ENCODE measurements around the gene TTC13.

DNA sequence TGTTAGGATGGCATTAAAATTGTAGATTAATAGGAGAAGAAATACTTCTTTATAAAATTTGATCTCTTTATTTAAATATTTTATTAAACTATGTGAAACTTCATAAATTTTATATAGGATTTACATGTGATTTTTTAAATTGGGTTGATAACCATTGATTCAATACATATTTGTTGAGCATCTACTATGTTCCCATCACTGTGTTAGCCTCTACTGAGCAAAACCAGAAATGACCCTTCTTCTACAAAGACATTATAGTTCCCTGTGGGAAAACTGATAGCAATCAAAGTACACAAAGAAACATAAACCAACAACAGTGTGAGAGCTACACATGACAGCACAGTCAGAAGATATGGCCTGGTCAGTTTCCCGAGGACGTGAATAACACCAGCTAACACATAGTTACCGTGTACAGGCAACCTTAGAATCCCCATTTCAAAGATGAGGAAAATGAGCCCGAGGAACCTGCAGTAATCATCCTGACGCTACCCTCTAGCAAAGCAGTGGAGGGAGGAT is 12.2 kb downstream of the TTC13 start:
- TF ChIP-seq POLR2AphosphoS5 (IDR thresholded peaks at IDR 0.05) (no peak), POLR2A (IDR thresholded peaks at IDR 0.05) (no peak), EP300 (IDR thresholded peaks at IDR 0.05) (no peak)
- TF ChIP-seq, protein P1, sequence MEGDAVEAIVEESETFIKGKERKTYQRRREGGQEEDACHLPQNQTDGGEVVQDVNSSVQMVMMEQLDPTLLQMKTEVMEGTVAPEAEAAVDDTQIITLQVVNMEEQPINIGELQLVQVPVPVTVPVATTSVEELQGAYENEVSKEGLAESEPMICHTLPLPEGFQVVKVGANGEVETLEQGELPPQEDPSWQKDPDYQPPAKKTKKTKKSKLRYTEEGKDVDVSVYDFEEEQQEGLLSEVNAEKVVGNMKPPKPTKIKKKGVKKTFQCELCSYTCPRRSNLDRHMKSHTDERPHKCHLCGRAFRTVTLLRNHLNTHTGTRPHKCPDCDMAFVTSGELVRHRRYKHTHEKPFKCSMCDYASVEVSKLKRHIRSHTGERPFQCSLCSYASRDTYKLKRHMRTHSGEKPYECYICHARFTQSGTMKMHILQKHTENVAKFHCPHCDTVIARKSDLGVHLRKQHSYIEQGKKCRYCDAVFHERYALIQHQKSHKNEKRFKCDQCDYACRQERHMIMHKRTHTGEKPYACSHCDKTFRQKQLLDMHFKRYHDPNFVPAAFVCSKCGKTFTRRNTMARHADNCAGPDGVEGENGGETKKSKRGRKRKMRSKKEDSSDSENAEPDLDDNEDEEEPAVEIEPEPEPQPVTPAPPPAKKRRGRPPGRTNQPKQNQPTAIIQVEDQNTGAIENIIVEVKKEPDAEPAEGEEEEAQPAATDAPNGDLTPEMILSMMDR (IDR thresholded peaks at IDR 0.05), result no peak

Measured in sigmoid colon (tissue), 4 donors.